ENCODE results near the gene MYB. TPM values are rescaled to one million over a fixed set of nuclear protein-coding genes. Genes with fewer than 3 reads are reported as not detected.

Gene MYB
- polyA plus RNA-seq, 4 donors = 1.5 to 5.1 (median 4.7) TPM

Other genes with a start within 250 kb of the MYB start
- 10 to 100 TPM in 3 of 4 donors, 1 to 10 TPM in 1; 1.3 to 32.8 (median 21.1) TPM for gene ALDH8A1, start 231.2 kb upstream of the MYB start, polyA plus RNA-seq (ENCODE audit: insufficient read length in 4 of 4)
- 10 to 100 TPM; 61.5 to 88.8 (median 68.6) TPM for gene HBS1L, start 126.5 kb upstream of the MYB start, polyA plus RNA-seq (ENCODE audit: insufficient read length in 4 of 4)

Data from left renal pelvis (tissue), 4 donors.